OCI-M2 (cell line): ENCODE measurements around the gene RBBP7.
"Not testable (repeated sequence)": the region's sequence is repeated elsewhere in the genome, so short reads cannot be mapped to it uniquely, and the experiment has no call there.

ENCODE experiments used
- DNase-seq: peaks from one replicate; lab custom pipeline; 2025; ENCODE audit not compliant: unreplicated experiment; lab: John Stamatoyannopoulos, UW

Gene RBBP7

DNA sequence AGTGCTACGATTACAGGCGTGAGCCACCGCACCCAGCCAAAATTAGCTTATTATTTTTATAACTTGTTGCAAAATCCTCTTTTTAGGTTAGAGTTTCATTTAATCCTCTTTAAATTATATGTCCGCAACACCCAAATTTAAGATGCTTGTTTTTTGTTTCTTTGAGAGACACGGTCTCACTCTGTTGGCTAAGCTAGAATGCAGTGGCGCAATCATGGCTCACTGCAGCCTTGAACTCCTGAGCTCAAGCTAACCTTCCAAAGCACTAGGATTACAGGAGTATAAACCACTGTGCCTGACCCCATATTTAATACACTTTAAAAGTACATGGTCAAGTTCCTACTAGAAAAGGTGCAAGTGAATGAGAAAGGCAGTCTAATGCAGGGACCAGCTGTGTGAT lies 2.2 kb downstream of the RBBP7 start:
- DNase-seq, result no peak

DNA sequence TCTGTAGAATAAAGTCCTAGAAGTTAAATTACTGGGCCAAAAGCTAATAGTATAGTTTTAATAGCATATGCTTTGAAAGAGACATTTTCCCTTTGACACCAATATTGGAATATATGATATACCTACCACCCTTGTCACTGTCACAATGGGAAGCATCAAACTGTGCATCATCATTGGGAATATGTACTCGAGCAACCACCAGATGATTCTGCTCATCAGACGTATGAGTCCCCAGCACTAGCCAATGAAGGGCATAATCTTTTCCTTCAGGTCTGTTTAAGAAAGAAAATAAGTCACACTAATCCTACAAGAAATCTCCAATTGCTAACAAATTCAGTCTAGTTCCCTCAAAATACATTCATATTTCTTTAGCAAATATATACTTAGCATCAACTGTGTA lies 7.3 kb downstream of the RBBP7 start:
- no peak for DNase-seq

DNA sequence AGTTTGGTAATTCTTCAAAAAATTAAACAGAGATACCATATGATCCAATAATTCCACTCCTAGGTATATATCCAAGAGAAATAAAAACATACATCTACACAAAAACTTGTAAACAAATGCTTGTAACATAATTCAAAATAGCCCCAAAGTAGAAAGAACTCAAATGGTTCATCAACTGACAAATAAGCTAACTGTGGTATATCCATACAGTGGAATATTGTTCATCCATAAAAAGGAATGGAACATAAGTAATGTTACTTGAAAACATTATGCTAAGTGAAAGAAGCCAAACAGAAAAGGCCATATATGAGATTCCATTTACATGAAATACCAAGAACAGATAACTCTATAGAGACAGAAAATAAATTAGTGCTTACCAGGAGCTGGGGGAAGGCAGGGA lies 13.4 kb downstream of the RBBP7 start:
- no peak for DNase-seq

DNA sequence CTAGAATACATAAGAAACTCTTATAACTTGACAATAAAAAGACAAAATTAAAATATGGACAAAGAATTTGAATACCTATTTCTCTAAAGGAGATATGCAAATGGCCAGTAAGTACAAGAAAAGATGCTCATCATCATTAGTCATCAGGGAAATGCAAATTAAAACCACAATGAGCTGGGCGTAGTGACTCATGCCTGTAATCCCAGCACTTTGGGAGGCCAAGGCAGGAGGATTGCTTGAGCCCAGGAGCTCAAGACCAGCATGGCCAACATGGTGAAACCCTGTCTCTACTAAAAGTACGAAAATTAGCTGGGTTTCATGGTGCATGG lies 14.1 kb downstream of the RBBP7 start:
- DNase-seq, result not testable (repeated sequence)

DNA sequence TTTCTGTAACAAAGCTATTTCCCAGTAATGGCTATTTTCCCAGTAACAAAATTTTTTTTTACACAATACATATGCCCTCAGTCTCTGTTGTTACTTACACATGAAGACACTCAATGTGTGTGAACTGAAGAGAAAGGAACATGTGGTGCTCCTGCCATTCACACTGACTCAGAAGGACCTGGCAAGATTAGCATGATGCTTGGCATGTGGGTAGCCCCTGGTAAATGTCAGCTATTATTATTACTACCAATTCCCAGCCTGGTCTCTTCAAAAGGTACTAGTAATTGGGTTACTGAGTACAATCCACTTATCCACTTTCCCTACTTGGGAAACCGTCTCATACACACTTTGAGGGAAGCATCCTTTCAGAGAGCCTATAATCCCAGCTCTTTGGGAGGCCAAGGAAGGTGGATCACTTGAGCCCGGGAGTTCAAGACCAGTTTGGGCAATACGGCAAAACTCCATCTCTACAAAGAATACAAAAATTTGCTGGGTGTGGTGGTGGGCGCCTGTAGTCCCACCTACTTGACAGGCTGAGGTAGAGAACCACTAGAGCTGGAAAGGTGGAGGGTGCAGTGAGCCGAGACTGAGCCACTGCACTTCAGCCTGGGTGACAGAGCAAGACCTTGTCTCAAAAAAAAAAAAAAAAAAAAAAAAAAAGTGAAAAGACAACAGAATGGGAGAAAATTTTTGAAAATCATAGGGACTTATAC lies 14.6 kb downstream of the RBBP7 start:
- no peak for DNase-seq

DNA sequence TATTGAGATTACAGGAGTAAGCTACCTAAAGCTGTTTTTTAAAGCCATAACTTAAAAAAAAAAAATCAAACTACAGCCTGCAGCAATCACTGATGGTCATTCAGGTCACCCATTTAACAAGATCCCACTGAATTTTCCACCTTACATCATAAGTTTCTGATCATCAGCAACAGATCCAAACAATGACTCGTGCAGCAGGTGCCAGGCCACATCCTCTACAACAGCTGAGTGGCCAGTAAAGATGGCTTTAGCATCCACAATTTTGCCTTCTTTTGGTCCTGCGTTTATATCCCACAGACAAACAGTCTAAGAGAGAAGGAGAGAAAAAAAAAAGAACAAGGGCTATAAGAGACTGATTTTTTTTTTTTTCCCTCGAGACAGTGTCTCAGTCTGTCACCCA lies 16.6 kb downstream of the RBBP7 start:
- DNase-seq, result no peak

DNA sequence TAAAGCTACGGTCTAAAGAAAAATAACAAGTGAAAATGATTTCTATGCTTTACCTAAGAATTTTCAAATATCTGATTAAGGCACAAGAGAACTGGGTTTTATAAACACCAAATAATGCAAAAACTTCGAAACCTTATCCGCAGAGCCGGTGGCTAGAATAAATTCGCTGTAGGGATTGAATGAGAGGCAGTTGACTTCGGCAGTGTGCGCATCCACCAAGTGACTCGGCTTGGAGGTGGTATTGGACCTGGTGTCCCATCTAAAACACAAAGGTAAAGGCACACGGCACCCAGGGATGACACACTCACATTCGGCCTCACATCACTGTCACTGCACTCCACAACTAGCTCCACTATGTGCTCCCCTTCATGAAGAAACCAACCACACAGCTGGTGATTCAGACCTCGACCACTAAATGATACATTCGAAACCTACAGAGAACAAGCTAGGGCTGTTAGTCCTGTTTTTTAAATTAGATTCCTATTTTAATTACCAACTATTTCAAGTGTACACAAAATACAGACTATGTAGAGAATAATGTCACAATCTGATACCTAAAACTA lies 17.5 kb downstream of the RBBP7 start:
- no peak for DNase-seq

DNA sequence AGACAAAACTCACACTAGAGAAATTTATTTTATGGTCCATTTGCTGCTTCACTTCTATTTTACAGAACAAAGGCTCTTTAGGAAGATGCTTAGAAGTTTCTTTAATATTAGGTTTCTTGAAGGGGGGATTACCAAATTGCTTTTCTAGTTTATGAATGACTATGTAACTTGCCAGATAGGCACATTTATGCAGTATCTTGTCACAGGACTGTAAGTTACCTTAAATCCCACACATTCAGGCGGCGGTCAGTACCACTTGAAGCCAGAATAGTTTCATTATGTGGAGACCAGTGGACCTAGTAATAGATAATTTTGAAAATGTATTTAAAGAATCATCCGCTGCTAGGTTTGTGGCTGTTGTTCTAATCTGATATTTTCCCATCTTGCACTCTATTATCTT lies 18.3 kb downstream of the RBBP7 start:
- no peak for DNase-seq

DNA sequence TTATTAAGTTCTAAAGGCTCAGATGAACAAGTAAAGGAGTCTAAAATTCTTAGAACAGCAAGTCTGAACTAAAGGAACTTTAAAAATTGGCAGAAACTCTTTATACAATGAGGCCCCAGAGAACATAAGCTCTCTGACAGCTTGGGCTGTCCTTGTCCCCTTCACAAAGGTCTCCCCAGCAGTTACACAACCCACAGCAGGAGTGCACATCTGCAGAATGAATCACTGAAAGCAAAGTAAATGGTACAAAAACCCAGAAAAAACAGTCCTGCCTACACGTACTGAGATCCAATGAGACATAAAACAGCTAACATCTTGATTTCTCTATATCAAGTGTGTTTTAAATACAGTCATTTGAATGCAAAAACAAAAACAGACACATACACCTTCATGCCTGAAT lies 18.7 kb downstream of the RBBP7 start:
- no peak for DNase-seq

DNA sequence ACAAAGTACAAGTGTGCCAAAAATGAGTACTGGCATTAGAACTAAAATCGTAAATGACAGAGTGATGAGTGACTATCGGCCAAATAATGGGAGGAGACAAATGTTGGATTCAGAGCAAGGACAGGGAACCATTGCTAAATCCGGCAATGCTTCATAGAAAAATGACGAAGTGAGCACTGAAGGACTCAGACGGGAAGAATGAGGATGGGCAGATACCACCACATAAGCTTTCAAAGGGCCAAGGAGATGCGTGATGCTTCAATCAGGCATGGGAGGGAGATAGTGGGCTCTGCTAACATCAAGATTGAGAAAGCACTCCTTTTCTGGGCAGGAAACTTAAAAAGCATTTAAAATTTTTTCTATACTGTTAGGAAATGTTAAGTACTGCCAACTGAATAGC lies 21.6 kb downstream of the RBBP7 start:
- no peak for DNase-seq

DNA sequence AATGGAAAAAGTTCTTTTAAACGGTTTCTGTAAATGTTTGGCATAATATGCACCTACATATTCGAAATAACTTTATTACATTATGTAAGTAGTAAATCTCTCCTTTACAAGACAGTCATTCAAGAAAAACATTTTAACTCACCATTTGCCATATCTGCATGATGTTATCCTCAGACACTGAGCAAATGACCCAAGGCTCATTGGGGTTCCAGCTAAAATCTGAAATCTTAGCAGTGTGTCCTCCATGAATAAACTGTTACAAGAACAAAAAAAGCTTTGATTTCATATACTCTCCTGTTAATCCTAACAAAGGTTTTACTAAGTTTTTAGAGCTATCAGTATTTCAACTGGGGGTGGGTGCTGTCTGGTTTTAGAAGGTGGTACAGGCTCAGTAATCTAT lies 24.5 kb downstream of the RBBP7 start:
- no peak for DNase-seq

DNA sequence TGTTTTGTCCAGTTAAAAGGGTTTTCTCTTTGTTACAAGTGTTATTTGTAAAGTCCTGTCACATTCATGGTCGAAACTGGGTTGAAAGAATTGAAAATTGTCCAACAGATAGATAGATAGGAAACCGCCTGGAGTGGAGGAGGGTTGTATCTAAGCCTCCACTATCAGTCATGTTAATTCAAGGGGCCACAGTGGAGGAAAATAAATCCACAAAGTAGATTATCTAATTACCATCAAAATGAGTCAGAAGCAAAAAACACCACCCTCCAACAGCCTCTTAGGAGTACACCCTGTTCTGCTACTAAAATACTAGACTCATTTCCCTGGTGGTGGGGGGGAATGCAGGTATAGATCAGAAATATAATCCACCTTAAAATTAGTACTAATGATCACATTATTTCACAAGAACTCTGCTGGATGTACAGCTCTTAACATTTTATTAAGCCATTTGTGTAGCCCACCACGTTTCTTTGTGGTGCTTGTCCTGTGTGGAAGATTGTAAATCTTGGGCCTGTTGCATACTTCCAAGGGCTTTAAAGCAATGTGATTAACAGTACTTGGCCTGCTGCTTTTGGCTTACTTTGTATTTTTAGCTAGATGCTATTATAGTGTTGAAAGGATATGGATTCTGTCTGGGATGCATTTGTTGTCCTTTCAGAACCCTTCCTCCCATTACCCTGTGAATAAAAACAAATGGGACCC lies 26.8 kb downstream of the RBBP7 start:
- DNase-seq, result no peak

DNA sequence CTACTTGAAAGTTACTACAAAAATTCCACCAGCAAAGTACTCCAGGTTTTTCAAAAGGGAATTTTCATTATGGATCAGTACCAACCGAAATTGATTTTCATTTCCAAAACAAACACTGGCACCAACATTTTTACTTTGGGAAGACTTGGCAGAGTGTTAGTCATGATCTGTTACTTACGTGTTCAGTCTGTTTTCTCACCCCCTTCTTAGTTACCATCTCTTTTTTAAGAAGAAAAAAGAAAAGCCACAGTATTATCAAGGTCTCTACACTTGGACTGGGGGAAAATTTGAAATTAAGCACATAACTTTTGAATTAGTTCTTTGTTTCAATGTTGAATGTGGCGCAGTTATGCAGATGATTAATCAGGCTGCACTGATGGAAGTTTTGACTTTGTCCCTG lies 27.5 kb downstream of the RBBP7 start:
- no peak for DNase-seq

DNA sequence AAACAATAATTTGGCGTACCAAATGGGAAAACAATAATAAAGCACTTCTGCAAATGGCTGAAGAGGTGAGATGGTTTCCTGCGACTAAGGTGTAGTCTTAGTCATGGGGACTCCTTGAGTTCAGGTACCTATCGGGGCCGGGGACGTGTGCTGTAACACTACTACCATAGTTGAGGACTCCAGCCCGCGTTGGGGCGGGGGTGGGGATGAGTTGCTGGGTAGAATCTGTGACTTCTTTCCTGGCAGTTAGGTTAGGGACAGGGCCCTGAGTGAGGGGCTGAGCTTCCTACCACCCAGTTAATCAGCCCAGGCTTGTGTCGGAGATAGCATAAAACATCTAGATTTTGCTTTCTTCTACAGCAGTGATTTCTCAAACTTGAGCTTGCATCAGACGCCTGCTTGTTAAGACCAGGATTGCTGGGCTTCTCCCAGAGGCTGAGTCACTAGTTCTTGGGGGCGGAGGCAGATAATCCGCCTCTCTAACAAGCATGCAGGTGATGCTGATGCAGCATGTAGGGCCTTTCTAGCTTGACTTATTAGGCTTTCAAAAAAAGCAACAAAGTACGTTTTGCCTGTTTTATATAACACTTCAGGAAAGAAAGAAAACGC lies 30.2 kb downstream of the RBBP7 start:
- no peak for DNase-seq

DNA sequence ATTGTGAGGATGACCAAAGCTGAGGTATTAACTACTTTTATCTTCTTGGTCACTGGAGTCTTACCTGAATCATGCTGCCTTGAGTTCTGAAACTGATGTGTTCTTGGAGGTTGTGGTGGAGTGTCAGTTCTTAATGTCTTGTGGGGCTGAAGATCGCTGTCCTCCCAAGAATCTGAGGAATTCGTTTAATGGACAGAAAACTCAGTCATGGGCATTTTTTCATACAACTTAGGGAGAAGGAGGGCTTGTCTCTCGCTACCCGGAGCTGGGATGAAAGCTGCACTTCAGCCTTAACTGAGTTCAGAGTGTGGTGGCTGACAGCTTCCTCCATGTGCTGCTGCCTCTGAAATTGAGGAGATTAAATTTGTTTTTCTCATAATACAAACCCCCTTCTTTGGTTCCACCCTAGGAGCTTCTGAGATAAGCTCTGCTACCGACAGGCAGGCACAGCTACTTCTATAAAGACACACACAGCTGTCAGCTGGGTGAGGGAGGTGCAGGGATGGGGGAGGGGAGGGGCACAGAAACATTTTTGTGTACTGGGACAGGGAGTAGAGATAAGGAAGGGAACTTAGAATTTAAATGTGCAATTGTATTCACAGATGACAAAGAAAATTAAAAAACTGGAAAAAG lies 30.8 kb downstream of the RBBP7 start:
- DNase-seq, result no peak

DNA sequence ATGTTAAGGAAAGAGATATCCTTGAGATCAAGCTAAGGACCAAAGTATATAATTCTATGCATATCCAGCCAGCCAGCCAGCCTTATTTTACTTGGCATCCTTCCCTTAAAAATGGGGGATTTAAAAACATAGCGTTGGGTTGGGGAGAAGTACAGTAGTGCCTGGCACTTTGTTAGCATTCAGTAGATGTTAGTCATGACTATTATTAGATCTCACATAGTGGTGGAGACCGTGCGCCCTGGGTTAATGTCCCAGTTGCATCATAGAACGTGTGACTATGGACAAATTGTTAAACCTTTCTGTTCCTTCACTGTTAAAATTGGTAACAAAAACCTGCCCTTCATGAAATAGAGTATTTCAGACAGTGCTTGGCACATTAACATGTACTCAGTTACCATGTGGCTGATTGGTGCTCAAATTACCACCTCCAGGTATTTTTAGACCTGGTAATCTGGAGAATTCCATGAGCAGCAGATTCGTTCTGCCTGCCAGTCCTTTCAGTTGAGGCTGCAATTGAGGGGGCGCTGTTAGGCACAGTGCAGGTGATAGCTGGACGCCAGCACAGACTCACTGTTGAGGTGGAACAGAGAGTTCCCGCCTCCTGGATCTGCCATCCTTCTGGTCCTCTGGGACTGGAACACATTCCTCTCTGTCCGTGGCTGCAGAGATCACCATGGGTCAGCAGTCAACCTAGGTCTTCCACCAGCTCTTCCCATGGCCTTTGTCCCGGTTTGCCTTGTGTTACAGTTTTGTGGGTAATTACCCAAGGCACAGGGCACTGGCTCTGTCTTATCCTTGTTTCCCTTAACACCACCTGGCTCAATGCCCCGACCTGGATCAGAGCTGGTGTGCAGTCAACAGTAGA lies 31.7 kb downstream of the RBBP7 start:
- DNase-seq, result no peak

DNA sequence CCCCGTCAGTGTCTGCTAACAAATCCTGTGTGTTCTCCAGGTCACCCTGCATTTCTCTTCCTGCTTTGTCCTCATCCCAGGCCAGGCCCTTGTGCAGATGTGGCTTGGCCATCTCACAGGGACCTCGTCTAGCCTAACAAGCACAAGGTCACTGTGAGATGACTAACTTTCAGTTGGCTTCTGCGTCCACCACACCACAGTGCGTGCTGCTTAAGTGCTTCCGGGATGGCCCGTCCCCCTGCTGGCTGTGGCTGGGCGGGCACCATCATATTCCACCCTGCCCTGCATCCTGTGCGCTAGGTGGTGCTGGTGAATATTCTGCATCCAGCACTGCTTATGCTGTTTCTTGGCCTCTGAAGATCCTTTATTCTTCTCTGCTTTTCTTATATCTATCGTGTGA lies 33.8 kb downstream of the RBBP7 start:
- no peak for DNase-seq

DNA sequence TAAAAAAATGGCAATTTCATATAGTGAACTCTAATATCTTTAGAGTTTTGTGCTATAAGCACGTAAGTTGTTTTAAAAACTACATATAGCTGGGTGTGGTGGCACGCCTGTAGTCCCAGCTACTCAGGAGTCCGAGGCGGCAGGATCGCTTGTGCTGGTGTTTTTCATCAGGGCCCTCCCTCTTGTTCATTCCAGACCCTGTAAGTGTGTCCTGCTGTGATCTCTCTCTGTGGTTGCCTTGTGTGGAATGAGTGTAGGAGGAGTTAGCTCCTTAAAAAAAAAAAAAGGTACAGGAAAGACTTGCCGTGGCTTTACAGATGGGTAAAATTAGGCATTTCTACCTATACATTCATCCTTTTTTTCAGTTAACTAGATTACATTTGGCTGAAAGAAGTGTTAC lies 35.4 kb downstream of the RBBP7 start:
- DNase-seq, result no peak

DNA sequence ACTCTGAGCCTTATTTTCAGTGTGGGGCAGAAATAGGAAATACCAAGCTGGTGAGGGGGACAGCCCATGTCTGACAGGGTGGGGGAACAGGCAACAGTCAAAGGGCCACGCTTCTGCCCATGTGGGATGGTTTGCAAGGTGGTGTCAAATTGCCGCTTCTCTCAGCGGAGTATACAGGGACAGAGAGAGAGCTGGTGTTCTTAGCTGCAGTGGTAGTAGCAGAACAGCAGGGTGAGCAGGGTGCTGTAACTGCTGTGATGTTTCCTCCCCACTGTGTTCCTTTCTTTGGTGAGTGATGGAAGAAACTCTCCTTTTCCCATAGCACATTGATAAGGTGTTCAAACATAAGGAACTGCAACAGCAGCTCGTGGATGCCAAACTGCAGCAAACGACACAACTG lies 37.9 kb downstream of the RBBP7 start:
- DNase-seq, result no peak

DNA sequence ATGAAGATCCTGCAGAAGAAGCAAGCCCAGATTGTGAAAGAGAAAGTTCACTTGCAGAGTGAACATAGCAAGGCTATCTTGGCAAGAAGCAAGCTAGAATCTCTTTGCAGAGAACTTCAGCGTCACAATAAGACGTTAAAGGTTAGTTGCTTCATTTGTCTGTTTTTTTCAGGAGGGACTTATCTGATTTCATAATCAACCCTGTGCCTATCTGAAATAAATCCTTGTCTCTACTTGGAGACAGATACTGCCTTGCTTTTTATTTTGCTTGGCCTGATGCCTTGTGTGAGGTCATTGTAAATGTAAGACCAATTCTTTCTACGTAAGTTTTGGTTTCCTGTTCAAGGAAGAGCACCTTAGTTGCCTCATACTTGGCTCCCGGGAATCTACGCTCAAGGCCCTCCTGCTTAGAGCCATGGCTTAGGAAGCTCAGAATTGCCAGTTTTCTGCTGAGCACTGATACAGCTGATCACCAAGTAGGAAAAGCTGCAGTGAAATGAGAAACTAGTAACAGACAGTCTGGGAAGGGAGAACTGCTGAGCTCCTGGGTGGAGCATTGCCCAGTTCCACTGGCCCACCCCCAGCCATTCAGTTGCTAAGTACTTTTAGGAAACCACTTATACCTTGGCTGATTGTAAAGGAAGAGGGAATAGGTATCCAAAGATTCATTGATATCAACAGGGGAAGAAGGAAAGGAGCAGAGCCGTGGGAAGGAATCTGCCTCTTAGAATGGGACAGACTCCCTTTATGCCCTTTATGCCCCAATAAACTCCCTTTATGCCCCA lies 41.8 kb downstream of the RBBP7 start:
- DNase-seq, result no peak
